NOMO-1 treated with dmso at 0.1 percent for 144 hours (cell line): Measurements from ENCODE around the gene ITSN1.

ENCODE experiments used
- DNase-seq: peaks from one replicate; lab custom pipeline; 2025; ENCODE audit not compliant: unreplicated experiment; lab: John Stamatoyannopoulos, UW

Gene ITSN1

DNA sequence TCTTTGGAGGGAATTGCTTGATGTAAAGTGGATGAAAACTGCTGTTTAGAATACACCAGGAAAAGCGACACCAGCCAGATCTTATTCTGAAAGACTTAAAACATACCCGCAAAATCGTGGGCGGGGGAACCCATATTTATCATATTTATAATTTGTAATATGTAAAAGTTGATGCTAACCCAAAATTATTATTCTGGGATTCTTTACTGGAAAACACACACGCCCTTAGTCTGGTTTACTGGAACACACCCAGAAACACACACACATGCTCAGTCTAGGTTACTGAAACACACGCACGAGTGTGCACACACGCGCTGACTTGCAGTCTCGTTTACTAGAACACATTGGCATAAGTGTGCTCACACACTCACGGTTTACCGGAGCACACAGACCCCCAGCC lies 240.8 kb downstream of the ITSN1 start:
- no peak for DNase-seq

DNA sequence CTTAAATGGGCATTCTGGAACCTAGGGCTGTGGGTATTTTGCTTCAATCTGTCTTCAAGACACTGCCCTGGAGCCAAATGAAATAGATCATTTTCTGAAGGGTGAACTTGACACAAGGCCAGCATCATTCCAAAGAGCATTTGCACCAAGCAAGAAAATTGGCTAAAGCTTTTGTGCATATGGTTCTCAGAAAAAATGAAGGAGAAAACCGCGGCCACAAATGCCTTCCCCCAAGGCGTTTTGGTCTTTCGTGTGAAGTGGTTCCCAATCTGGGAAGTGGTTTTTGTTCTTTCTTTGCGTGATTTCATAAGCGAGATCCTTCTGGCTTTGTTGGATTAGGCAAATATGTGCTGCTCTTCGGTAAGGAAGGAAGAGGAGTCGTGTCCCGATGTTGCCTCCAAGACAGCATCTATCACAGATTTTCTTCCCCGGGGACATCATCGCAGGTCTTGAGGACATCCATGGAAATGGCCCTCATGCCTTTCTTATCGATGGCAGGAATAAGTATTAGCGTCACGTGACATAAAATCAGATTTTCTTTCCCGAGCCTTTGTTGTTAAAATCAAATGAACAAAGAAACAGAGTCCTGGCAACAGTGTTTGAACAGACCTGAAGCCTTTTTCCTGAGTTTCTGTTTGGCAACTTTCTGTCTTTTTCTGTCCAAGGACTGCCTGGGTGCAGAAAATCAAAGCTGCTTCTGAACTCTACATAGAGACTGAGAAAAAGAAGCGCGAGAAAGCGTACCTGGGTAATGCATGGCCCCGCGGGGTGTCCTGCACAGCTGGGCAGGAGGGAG lies 242.3 kb downstream of the ITSN1 start:
- no peak for DNase-seq

DNA sequence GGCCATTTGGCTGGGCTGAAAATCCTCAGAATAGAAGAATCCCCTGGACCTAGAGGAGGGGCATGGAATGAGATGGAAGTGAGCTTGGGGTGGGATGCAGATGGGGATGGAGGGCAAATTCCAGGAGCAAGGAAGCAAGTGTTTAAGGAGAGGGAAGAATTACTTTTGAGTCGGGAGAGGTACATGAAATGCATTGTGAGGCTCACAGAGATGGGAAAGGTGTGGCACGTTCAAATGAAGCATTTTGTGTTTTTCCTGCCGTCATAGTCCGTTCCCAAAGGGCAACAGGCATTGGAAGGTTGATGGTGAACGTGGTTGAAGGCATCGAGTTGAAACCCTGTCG lies 242.8 kb downstream of the ITSN1 start:
- DNase-seq, result no peak

DNA sequence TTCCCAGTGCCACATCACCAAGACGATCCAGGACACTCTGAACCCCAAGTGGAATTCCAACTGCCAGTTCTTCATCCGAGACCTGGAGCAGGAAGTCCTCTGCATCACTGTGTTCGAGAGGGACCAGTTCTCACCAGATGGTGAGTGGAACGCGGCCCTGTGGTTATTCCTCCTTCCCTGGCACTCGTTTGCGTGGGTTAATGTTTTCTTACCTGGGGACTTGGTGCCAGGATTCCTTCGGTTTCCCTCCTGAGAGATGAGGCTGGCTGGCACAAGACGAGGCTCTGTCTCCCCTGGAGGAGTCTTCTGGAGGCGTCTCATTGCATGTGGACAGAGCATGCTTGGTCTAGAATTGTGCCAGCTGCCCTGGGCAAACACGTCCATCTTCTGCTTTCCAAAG lies 244.0 kb downstream of the ITSN1 start:
- no peak for DNase-seq

DNA sequence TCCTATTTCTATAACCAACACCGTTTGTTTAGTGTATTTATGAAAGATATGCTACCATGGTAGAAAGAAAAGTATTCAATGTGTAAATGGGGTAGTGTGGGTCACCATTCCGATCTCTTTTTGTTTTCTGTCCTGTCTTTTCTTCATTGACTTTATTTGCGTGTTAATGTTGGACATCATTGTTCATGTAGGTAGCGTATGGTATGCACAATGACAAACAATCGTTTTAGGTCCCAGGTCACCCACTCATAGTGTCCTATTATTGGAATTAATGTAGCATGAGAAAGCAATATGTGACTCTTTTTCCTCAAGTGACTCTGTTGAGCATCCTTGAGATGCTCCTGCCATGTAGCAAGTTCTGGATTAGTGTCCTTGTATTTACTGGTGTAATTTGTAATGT lies 247.9 kb downstream of the ITSN1 start:
- no peak for DNase-seq

DNA sequence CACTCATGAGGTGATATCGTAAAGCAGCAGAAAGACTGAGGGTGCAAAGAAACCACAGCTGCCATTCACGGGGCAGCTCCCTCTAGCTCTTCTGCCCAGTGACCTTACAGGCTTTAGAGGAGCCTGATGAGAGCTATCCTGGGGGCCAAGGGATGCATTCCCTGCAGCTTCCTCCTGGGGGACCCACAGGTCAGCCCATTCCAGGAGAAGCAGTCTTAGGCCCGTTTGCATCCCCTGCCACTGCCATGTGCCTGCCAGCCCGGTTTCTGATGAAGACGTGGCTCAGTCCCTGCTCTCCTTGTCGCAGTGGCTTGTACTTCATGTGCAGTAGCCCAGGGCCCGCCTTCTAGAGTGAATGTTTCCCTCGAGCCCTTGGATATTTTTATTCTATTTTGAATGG lies 250.6 kb downstream of the ITSN1 start:
- DNase-seq, result no peak

DNA sequence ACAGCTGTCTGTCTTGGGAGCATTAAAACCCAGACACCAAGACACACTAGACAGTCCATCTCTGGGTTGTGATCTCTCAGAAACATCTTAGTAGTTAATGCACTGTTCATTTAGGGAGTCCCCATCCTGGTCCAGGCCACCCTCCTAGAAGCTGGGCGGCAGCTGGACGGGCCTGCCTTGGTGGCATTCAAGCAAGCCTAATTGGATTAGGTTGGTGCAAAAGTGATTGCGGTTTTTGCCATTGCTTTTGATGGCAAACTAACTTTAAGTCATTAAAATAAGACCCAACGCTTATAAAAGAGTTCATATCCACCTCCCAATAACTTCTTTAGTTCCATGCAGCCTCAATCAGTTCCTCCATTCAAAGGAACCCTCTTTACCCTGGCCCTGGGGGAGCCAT lies 251.6 kb downstream of the ITSN1 start:
- DNase-seq, result no peak

DNA sequence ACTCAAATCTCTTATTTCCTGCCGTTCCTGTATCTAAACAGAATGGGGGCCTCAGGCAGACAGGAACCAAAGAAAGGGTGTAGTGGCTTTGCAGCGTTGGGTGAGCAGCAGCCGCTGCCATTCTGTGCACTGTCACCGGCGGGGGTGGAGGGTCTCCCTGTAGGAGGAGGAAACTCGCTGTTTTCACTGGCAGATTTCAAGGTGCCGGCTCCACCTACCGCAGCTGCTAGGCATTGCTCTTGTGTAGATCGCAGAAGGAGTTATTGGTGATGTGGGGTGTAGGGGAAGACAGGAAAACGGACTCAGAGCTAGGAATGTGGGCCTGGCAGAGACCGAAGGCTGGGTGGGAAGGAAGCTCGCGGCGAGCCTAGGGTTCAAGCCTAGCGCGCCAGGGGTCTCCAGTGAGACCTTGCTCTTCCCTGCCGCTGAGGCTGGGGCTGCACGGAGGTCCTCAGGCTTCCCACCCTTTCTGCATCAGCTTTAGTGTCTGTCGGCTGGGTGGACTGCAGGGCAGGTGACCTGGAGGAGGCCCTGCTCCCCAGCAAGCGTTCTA lies 252.5 kb downstream of the ITSN1 start:
- DNase-seq, result peak; percentile 52

DNA sequence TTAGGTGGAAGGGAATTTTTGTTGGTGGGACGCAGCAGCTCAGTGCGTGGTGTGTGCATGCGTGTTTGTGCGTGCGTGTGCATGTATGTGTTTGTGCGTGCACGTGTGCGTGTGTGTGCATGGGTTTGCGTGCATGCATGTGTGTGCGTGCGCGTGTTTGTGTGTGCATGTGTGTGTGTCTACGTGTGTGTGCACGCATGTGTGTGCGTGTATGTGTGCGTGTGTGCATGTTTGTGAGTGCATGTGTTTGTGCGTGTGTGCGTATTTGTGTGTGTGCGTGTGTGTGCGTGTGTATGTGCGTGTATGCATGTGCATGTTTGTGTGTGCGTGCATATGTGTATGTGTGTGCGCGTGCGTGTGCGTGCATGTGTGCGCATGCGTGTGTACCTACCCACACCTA lies 253.1 kb downstream of the ITSN1 start:
- no peak for DNase-seq

DNA sequence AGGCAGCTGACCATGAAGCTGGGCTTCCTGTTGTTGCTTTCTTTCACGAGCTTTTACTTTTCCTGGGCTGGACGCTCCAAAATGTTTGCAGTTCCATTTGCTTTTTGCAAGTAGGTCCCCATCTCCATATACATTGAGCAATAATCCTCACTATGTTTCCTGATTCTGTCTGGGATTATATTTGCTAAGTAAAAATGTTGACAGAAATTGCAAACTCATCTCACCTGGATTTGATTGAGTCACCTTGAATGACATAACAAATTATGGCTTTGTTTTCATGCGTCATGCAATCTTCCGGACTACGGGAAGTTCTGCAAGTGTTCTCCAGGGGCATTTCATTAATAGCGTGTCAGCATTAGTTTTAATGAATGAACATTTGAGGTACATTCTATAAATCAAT lies 254.4 kb downstream of the ITSN1 start:
- DNase-seq, result no peak

DNA sequence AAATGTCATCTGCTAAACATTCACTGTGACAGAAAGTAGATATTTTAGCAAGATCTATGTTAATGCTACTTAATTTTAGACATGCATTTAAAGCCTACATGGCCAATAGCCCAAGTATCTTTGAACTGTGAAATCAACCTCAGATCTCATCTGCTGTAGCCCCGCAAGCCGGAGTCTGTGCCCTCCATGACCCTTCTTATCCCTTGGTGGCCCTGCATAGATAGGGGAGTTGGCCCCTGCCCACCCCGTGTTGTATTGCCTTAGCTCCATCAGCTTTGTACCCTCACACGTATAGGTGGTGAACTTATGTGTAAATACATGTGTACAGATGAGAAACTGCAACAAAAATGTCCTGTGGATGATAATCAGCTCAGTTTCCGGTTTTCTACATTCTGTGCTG lies 254.8 kb downstream of the ITSN1 start:
- DNase-seq, result no peak

DNA sequence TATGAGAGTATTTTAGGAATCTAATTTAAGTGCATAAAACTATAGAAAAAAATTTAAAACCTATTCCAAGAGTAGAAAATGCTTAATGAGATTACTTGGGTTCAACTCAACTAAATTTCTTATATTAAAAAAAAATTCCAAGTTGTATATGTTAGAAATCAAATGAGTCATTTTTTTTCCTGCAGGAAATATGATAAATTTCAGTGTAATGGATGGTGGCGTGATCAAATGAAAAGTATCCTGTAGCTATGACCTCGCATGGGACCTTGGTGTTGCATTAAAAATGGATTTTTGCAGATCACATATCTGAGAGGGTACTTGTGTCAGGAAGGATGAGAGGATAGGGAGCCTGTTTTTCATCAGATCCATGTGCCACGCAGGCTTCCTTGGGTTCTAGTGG lies 255.4 kb downstream of the ITSN1 start:
- no peak for DNase-seq

DNA sequence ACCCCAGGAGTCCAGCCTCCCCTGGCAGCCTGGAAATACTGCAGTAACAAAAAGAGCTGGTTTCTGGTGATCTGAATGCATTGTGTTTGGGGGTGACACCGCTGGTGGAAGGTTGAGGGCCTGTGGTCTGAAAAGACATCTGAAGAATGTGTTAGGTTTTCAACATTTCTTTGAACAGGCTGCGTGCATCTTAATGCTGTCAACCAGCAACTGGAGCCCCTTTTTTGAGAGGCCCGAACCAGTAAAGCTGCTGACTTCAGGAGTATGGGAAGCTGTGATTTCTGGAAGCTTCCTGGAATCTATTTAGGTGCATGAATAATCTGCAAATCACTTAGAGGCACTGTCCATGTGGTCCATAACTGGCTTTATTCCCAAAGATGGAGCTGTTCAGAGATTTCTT lies 256.3 kb downstream of the ITSN1 start:
- DNase-seq, result no peak

DNA sequence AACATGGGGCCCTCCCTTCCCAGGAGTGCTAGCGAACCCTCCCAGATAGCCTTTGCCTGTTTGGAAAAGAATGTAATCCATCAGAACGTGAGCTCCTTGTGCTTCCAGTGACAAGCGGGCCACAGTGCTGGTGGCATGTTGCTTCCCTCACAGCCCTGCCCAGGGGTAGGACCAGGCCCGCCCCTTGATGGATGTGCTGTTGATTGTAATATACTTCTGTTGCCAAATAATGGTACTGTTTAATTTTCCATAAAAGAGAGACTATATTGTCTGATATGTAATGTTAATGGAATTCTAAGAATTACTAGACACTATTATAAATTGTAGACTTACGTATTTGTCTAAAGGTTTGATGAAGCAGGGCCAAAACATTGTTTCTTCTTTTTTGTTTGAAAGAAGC lies 256.9 kb downstream of the ITSN1 start:
- no peak for DNase-seq

DNA sequence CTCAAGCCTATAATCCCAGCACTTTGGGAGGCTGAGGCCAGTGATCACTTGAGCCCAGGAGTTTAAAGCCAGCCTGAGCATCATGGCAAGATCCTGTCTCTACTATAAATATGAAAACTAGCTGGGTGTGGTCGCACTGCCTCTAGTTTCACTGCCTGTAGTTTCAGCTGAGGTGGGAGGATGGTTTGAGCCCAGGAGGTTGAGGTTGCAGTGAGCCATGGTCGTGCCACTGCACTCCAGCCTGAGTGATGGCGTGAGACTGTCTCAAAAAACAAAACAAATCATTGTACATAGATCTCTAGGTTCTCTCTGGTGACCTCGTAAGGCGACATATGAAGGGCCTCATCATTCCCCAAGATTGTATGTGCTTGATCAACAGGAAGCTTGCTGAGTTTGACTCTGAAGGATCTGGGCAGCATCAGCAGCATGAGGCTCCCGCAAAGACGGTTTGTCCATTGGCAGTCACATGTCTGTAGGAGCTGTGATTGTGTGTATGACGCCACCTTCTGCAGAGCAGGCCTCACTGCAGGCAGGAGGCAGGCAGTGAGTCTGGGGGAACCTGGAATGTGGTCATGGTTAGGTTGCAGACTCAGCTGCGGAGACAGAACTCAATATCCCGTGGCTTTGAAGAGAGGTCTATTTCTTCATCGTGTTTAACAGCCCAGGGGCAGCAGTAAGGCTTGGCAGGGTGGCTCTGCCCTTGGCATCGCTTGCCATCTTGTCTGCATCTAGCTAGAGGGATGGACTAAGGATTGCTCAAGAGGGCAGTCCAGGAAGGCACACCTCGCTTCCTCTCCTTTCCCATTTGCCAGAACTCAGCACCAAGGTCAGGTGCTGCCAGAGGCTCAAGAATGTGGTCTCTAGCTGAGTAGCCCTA lies 259.3 kb downstream of the ITSN1 start:
- DNase-seq, result no peak

DNA sequence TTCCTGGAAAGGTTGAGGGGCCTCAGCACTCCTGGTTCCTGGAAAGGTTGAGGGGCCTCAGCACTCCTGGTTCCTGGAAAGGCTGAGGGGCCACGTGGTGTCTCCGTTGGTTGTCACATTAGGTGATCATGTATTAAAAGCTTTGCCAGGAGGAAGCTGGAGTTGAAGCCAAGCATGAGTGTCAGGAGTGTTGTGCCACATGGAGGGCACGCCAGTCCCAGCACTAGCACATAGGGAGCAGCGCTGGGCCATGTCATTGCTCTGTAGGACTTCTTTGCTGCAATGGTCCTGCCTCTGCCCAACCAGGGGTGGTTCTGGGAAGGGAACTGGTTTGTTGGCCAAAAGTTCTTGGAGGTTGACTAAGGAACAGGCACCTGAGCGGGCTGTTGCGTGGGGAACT lies 260.0 kb downstream of the ITSN1 start:
- no peak for DNase-seq

DNA sequence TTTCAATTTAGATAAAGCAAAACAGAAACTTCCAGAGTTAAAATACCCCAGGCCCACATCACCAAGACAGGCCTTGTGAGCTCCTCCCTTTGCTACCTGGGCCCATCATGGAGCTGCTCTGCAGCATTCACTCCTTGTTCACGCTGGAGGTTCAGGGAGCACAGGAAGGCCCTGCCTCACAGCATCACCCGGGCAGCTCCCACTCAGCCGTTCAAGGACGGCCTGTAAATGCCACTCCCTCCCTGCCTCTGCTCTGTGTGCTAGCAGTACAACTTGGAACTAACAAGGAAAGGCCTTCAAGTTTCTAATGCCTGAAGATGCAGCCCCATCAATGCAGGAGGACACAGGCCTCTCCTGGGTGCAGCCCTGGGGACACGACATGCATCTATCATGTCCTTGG lies 261.7 kb downstream of the ITSN1 start:
- no peak for DNase-seq

DNA sequence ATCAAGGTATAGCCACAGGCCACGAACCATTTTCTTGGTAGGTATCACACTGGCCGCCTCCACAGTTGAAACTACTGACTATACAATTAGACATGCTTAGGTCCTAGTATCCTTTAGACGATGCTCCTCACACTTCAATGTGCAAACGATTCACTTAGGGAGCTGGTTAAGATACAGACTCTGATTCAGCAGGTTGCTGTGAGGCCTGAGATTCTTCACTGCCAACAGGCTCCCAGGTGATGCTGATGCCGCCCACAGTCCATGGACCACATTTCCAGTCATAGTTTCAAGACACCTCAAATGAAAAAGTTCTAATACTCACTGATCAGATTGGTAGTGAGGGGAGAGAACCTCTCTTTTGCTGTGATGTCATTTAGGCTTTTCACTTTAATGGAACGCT lies 266.5 kb downstream of the ITSN1 start:
- no peak for DNase-seq

DNA sequence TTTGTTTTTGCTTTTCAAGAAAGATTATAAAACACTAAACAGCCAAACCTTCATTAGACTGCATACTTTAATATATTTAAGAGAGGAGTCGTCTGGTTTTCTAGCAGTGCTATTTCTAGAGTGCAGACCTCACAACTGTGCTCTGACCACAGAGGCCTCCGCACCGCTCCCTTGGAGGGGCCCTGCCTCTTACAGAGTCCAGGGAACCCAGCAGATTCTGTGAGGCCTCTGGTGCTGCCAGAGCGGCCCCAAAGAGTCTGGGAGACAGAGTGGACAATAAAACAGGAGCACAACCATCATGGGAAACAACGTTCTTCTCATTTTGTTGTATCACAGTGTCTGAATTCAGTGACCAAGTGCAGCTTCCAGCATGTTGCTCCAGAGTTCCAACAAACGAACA lies 267.5 kb downstream of the ITSN1 start:
- no peak for DNase-seq

DNA sequence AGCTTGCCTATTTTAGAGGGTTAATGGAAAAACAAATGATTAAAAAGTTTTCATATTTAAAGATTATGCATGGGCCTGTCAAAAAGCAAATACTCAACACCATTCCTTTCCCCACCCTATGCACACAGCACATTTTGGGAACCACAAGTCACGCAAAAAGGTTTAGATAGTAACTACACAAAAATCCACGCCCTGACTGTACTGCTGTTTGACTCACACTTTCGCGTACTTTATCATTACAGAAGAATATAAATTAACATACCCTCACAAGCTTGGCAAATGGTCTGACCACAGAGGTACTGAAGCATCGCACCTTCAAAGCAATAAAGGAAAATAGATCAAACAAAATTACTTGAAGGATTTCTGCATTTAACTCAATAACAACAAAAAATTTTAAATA lies 271.9 kb downstream of the ITSN1 start:
- DNase-seq, result no peak

DNA sequence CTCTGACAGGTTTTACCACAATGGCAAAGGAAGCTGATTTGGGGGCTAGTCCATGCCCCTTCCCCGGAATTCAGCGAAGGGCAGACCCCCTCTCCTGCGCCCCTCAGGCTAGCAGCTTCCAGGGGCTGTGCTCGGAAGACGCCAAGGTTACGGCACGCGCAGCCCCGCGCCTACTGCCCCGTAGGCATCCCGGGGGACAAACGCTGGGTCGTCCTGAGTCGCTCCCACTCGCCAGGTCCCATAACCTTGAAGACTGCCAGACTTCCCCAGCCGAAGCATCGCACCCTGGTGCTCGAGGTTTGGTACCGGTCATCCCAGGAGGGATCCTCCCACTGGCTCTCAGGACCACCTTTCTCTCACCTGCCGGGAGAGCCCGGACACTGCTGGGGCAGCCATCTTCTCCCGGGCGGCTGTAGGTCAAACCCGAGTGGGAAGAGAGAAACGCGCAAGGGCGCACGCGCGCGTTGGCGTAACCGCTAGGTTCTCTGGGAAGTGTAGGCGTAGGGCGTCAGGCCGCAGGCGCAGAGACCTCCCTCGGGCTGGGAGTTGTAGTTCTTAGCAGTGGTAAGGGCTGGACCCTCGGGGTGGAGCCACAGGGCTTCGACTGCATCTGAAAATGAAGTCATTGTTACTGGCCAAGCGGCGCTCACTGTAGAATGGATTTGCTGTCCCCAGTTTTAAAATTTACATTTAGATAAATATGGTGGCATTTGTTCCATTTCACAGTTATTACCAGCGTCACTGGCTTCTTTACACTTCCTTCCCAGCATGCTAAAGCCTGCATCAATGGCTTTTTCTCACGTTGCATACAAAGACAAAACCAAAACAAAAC lies 273.3 kb downstream of the ITSN1 start, which contains the start of gene ATP5PO:
TSS of gene ATP5PO (minus strand) at position 437 of the 832 bp plus-strand sequence. CDS start at position 396, 41 bp downstream.
- peak; percentile 95 for DNase-seq
